Brain microvascular endothelial cell (primary cell): Measurements from ENCODE around the gene HDAC1.
"Not testable (repeated sequence)": the region's sequence is repeated elsewhere in the genome, so short reads cannot be mapped to it uniquely, and the experiment has no call there.

Experiments used
- DNase-seq: peaks from one replicate; pipeline ENCODE4 v3.0.0-alpha.2; 2020
- H3K27ac ChIP-seq: fragments of 250-450 bp; sonication (Bioruptor Pico); 2 replicates; pipeline ENCODE4 v1.5.1; 2020; ENCODE audit warnings: mild to moderate bottlenecking, moderate library complexity
- H3K27me3 ChIP-seq: fragments of 250-450 bp; sonication (Bioruptor Pico); replicated peaks from 2 replicates; pipeline ENCODE4 v1.5.1; 2020; ENCODE audit warnings: mild to moderate bottlenecking
- H3K36me3 ChIP-seq: fragments of 250-450 bp; sonication (Bioruptor Pico); replicated peaks from 2 replicates; pipeline ENCODE4 v1.5.1; 2020; ENCODE audit warnings: mild to moderate bottlenecking
- H3K4me3 ChIP-seq: 2 replicates; pipeline ENCODE4 v1.5.1; 2011; ENCODE audit warnings: low read depth, mild to moderate bottlenecking, control low read depth, low read length, moderate library complexity
- CTCF ChIP-seq: IDR thresholded peaks from 2 replicates; pipeline ENCODE4 v1.5.1; 2011; ENCODE audit warnings: low read depth, mild to moderate bottlenecking, moderate library complexity, low read length, control low read depth, inconsistent platforms; ENCODE audit errors: missing control alignments
- in situ Hi-C: cut with HindIII; loops from 2 replicates; pipeline ENCODE4 v1.10.0; 2017; ENCODE audit warnings: low sequenced_read_pairs, low pct_ligation_motif_present

The HDAC1 gene

DNA sequence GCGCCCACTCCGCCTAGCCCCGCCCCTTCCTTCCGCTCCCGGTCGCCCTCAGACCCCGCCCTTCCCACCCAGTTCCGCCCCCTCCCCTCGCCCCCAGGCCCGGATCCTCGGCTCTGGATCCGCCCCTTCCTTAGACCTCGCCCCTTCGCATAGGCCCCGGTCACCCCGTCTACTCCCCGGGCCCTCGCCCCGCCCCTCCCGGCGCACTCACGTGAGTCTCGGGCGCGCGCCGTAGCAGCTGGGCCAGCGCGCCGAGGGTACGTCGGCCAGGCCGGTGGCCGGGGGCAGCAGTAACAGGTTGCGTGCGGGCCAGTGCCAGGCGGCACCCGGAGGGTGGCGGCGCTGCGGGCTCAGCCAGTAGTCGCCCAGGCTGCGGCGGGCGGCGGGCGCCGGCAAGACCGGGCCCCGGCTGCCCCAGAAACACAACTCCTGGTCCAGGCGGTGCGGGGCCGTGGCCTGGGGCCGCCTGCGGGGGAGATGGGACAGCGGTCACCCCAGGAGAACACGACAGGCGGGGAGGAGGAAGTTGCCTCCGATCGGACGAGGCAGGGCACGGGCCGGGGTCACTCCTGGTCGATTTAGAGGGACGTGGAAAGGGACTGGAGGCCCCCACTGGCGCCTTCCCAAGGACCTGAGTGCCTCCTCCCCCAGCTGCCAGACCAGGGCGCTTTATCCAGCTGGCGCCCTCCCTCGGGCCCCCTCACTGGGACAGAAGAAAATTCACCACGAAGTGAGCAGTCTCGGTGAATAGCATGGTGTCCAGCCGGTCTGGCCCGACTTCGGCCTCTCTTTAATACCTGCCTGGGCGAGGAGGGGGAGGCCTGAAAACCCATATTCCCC, 59.7 kb downstream of the HDAC1 start:
- DNase-seq: peak; percentile 75
- in situ Hi-C loops: no loop called here
- H3K27ac ChIP-seq: peak overlapping the region; percentile 69
- peak overlapping the region; percentile 66 for H3K4me3 ChIP-seq
- H3K27me3 ChIP-seq: no peaks in the 10 kb centered on the region
- peak; percentile 29 for TF ChIP-seq CTCF
- no peaks in the 10 kb centered on the region for H3K36me3 ChIP-seq

- Histone ChIP-seq H3K27ac (no peak overlapping the region), H3K27me3 (no peaks in the 10 kb centered on the region), H3K36me3 (no peaks in the 10 kb centered on the region), H3K4me3 (peak overlapping the region; percentile 66)
- in situ Hi-C loops: no loop called here
- TF ChIP-seq CTCF: no peak
- DNase-seq: no peak
Measured at GRCh38 chr1:32352239-32352745, 60.4 kb downstream of the HDAC1 start.

DNA sequence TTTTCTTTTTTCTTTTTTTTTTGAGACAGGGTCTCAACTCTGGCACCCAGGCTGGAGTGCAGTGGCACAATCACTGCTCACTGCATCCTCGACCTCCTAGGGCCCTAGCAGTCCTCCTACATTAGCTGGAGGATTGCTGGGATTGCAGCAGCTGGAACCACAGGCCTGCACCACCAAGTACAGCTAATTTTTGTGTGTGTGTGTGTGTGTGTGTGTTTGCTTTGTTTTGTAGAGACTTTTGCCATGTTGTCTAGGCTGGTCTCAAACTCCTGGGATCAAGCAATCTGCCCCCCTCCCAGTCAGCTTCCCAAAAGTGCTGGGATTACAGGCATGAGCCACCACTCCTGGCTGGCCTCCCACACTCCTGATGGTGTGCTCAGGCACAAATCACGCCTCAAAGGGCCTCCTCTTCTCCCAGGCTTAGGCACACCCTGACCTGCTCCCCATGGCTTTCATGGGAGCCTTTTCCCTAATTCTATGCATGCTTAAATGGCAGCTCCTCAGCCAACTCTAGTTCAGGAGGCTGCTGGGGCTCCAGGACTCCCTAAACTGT, 61.0 kb downstream of the HDAC1 start:
- in situ Hi-C loops: no loop called here
- no peak for TF ChIP-seq CTCF

DNA sequence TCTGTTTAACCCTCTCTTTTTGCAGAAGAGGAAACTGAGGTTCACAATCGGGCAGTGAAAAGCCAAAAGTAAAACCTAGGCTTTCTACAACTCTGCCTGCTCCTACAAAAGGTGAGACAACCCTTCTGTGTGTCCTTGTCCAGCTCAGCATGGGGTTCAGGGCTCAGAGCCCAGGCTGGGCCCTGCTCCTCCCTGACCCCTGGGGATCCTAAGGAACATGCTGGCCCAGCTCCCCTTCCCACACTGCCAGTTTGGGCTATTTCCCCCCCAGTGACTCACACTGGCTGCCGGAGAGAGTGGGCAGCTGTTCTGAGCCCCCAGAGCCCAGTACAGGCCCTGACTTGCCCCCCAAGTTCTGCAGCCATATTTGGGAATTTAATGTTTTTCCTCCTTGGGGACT, 61.5 kb downstream of the HDAC1 start:
- TF ChIP-seq CTCF: no peak
- no peak for DNase-seq
- H3K4me3 ChIP-seq: no peak overlapping the region
- peak overlapping the region; percentile 22 for H3K27ac ChIP-seq
- H3K36me3 ChIP-seq: no peaks in the 10 kb centered on the region
- no peaks in the 10 kb centered on the region for H3K27me3 ChIP-seq
- in situ Hi-C loops: no loop called here

More for the DNA sequence above, 61.0 kb downstream of the HDAC1 start:
- no peaks in the 10 kb centered on the region for H3K27me3 ChIP-seq
- DNase-seq: no peak
- H3K4me3 ChIP-seq: no peak overlapping the region
- H3K27ac ChIP-seq: no peak overlapping the region
- no peaks in the 10 kb centered on the region for H3K36me3 ChIP-seq

- in situ Hi-C loops: no loop called here
- Histone ChIP-seq H3K27ac (peak overlapping the region; percentile 22), H3K27me3 (no peaks in the 10 kb centered on the region), H3K36me3 (no peaks in the 10 kb centered on the region), H3K4me3 (no peak overlapping the region)
- TF ChIP-seq CTCF: no peak
- peak; percentile 53 for DNase-seq
Measured at GRCh38 chr1:32353886-32354570, 62.1 kb downstream of the HDAC1 start.

GRCh38 chr1:32355778-32356177, 63.9 kb downstream of the HDAC1 start:
- in situ Hi-C loops, H3K27ac ChIP-seq, DNase-seq, H3K27me3 ChIP-seq, H3K4me3 ChIP-seq, H3K36me3 ChIP-seq: not testable (repeated sequence)
